Mucosa of descending colon (tissue), 3 donors: Measurements from ENCODE around the gene ARIH2. TPM values are rescaled to one million over a fixed set of nuclear protein-coding genes. Genes with fewer than 3 reads are reported as not detected.

Experiments used
- ATAC-seq: fragments of 200-7000 bp; cut with Tn5 transposase; one replicate; pipeline ENCODE4 v1.9.1; 2020; ENCODE audit warnings: mild to moderate bottlenecking, moderate library complexity
- DNase-seq, 3 donors: peaks; one replicate each; pipeline ENCODE4 v3.0.0-alpha.2; 2020
- H3K36me3 ChIP-seq: fragments of 200-600 bp; one replicate; pipeline ENCODE4 v1.8.0; 2021; ENCODE audit warnings: low read depth, mild to moderate bottlenecking
- H3K4me1 ChIP-seq: fragments of 200-600 bp; one replicate; pipeline ENCODE4 v1.8.0; 2021; ENCODE audit warnings: low read depth, mild to moderate bottlenecking
- H3K4me3 ChIP-seq: fragments of 200-600 bp; one replicate; pipeline ENCODE4 v1.8.0; 2021; ENCODE audit warnings: mild to moderate bottlenecking
- H3K9me3 ChIP-seq: fragments of 200-600 bp; one replicate; pipeline ENCODE4 v1.8.0; 2021; ENCODE audit warnings: mild to moderate bottlenecking
- CTCF ChIP-seq: fragments of 200-600 bp; IDR thresholded peaks from one replicate; pipeline ENCODE4 v1.8.0; 2022; ENCODE audit warnings: antibody characterized with exemption, mild to moderate bottlenecking
- intact Hi-C, 2 donors: fragments of 100-400 bp; cut with DNase I in 1 of 2; cut with micrococcal nuclease in 1 of 2; formaldehyde crosslinking; loops; one replicate each; pipeline versions ENCODE4 v1.11.0 to v1.11.1; 2022; cut with DNase I, micrococcal nuclease
- total RNA-seq, 3 donors: library from RNA; stranded (reverse); fragmentation: NEBNext Ultra II Directional in 2 of 3; extraction: Animal tissue kit (Norgen Biotek cat#: 25700) in 2 of 3; gene quantifications; one replicate each; pipeline versions ENCODE4 v1.2.1 to v1.2.4, GENCODE V29; 2021 to 2023
- donor health status: DM: no; HTN: no; CAD: no; lungs with moderate emphysema.
- donor health status: DM: no; HTN: no; CAD: no.
- donor health status: DM: no; HTN: yes; CAD: no.

ARIH2 gene
- total RNA-seq, 3 donors from 2014 or later: 73.3 to 109 (median 82.1) TPM

GRCh38 chr3:48930590-48930989 lies 11.9 kb downstream of the ARIH2 start:
- Histone ChIP-seq H3K36me3 (peaks cover 6% of the 10 kb centered on the region), H3K9me3 (no peaks in the 10 kb centered on the region), H3K4me1 (peaks cover 25% of the 10 kb centered on the region), H3K4me3 (no peak overlapping the region)
- ATAC-seq (no peak), DNase-seq (no peak)
- TF ChIP-seq CTCF: no peak
- intact Hi-C loops: no loop called here

GRCh38 chr3:48931944-48932580 lies 13.4 kb downstream of the ARIH2 start:
- Histone ChIP-seq H3K4me3 (no peak overlapping the region), H3K36me3 (peaks cover 6% of the 10 kb centered on the region), H3K9me3 (no peaks in the 10 kb centered on the region), H3K4me1 (peaks cover 25% of the 10 kb centered on the region)
- no peak for DNase-seq
- TF ChIP-seq CTCF: no peak
- ATAC-seq: no peak
- intact Hi-C loops: no loop called here

GRCh38 chr3:48934333-48934991 lies 15.8 kb downstream of the ARIH2 start:
- Histone ChIP-seq H3K4me1 (peaks cover 9% of the 10 kb centered on the region), H3K36me3 (peaks cover 6% of the 10 kb centered on the region), H3K4me3 (no peak overlapping the region), H3K9me3 (no peaks in the 10 kb centered on the region)
- TF ChIP-seq CTCF: no peak
- DNase-seq: no peak
- no peak for ATAC-seq
- intact Hi-C loops: no loop called here

GRCh38 chr3:48935530-48935929 lies 16.9 kb downstream of the ARIH2 start:
- no peak for ATAC-seq
- Histone ChIP-seq H3K9me3 (no peaks in the 10 kb centered on the region), H3K4me1 (no peaks in the 10 kb centered on the region), H3K4me3 (no peak overlapping the region), H3K36me3 (peaks cover 6% of the 10 kb centered on the region)
- no peak for DNase-seq
- intact Hi-C loops: no loop called here
- TF ChIP-seq CTCF: no peak

- no peak for DNase-seq
- Histone ChIP-seq H3K4me3 (no peak overlapping the region), H3K36me3 (no peaks in the 10 kb centered on the region), H3K4me1 (no peaks in the 10 kb centered on the region), H3K9me3 (no peaks in the 10 kb centered on the region)
- intact Hi-C loops: no loop called here
- TF ChIP-seq CTCF: no peak
- ATAC-seq: no peak
Observed at GRCh38 chr3:48938156-48938555, 19.5 kb downstream of the ARIH2 start.
